ENCODE results near the gene NUP62. TPM values are rescaled to one million over a fixed set of nuclear protein-coding genes. Genes with fewer than 3 reads are reported as not detected.

The NUP62 gene
- total and polyA plus RNA-seq, 2 of the 8 experiments (the other 6 are each of a cell fraction or from before 2014, with no cell fraction given): 50.0 to 107 TPM

DNA sequence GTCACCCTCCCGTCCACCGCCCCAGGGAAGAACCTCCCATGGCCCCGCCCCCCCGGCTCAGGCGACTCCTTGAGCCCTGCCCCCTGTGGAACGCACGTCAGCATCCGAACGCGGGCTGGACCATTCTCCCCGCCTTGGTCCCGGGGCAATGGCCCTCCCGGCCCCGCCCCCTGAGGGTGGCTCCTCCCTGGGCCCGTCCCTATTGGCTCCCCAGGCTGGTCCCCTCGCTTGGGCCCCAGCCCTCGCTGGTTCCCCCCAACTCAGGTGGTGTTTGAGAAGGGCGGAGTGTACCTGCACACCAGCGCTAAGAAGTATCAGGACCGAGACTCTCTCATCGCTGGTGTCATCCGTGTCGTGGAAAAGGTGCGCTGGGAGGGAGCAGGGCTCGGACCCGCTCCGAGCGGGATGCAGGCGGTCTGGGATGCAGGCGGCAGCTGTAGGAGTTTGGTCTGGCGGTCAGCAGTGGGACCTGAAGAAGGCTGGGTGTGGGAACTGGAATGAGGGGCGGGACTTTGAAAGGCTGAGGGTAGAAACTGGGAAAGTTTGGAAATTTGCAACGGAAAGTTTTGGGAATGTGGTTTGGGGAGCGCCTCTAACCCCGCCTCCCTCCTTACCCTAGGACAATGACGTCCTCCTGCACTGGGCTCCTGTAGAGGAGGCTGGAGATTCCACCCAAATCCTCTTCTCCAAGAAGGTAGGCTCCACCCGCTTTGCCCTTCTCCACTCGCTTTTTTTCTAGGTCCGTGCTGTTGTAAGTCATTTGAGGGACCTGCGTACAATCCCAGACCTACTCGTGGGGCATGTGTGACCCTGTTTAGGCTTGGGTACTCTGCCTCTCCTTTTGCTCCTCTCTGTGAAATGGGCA lies 51.2 kb downstream of the NUP62 start (continued):
- no peak for TF ChIP-seq TBP (IDR thresholded peaks at IDR 0.05; ENCODE audit: low read depth, low read length)

Data from H1 (cell line).